Osteoblast (primary cell): ENCODE results near the gene RBM28. TPM values are rescaled to one million over a fixed set of nuclear protein-coding genes. Genes with fewer than 3 reads are reported as not detected.
"Not testable (repeated sequence)": the region's sequence is repeated elsewhere in the genome, so short reads cannot be mapped to it uniquely, and the experiment has no call there.

ENCODE experiments used
- DNase-seq: peaks from one replicate; pipeline ENCODE4 v3.0.0; 2011; ENCODE audit warnings: low spot score, mixed read lengths; ENCODE audit not compliant: insufficient read length; ENCODE audit errors: missing footprints
- H2AFZ ChIP-seq: 2 replicates; pipeline ENCODE4 v1.6.0; 2011; ENCODE audit warnings: mild to moderate bottlenecking, low read length
- H3K27ac ChIP-seq: 2 replicates; pipeline ENCODE4 v1.5.1; 2011; ENCODE audit warnings: mild to moderate bottlenecking, low read depth, low read length, moderate library complexity
- H3K27me3 ChIP-seq: 2 replicates; pipeline ENCODE4 v1.6.0; 2012; ENCODE audit warnings: mild to moderate bottlenecking, control low read depth, inconsistent platforms, low read length, moderate library complexity; ENCODE audit not compliant: insufficient read depth
- H3K36me3 ChIP-seq: 2 replicates; pipeline ENCODE4 v1.5.1; 2011; ENCODE audit warnings: mild to moderate bottlenecking, low read length, control low read depth, moderate library complexity; ENCODE audit not compliant: insufficient read depth
- H3K4me1 ChIP-seq: 2 replicates; pipeline ENCODE4 v1.5.1; 2011; ENCODE audit warnings: mild to moderate bottlenecking, low read length, control low read depth, moderate library complexity; ENCODE audit not compliant: insufficient read depth
- H3K4me2 ChIP-seq: 2 replicates; pipeline ENCODE4 v1.6.0; 2011; ENCODE audit warnings: mild to moderate bottlenecking, low read length; ENCODE audit not compliant: insufficient read depth
- H3K4me3 ChIP-seq: fragments of 200-600 bp; sonication (generic); 3 replicates; pipeline ENCODE4 v1.5.1; 2012; ENCODE audit warnings: mild to moderate bottlenecking, low read length, inconsistent platforms; ENCODE audit not compliant: insufficient read depth
- H3K79me2 ChIP-seq: 2 replicates; pipeline ENCODE4 v1.6.0; 2012; ENCODE audit warnings: mild to moderate bottlenecking, low read length, control low read depth, inconsistent platforms; ENCODE audit not compliant: insufficient read depth
- H3K9me3 ChIP-seq: 2 replicates; pipeline ENCODE4 v1.5.1; 2011; ENCODE audit warnings: low read depth, low read length, control low read depth
- H4K20me1 ChIP-seq: 2 replicates; pipeline ENCODE4 v1.6.0; 2012; ENCODE audit warnings: mild to moderate bottlenecking, low read length, control low read depth; ENCODE audit not compliant: insufficient read depth
- CTCF ChIP-seq: IDR thresholded peaks from 2 replicates; pipeline ENCODE4 v1.5.1; 2011; ENCODE audit warnings: mild to moderate bottlenecking, low read depth, low read length, moderate library complexity; ENCODE audit errors: extremely low read depth
- total RNA-seq: library from RNA; depleted of rRNA; stranded (reverse); fragments of >200 nt; gene quantifications from 2 replicates; pipeline ENCODE4 v1.2.3, GENCODE V29; 2012

Gene RBM28
- total RNA-seq, 1 donor = 16.6 TPM

GRCh38 chr7:128302139-128302538 is 41.6 kb downstream of the RBM28 start:
- no peak for TF ChIP-seq CTCF
- Histone ChIP-seq H3K27me3 (no peaks in the 10 kb centered on the region), H4K20me1 (peaks cover 2% of the 10 kb centered on the region), H3K4me2 (no peak overlapping the region), H3K4me3 (no peak overlapping the region), H2AFZ (no peak overlapping the region), H3K36me3 (peaks cover 25% of the 10 kb centered on the region), H3K4me1 (peaks cover 6% of the 10 kb centered on the region), H3K9me3 (no peaks in the 10 kb centered on the region), H3K79me2 (no peaks in the 10 kb centered on the region), H3K27ac (no peak overlapping the region)
- DNase-seq = no peak

- H3K4me2 ChIP-seq = no peak overlapping the region
- H3K27ac ChIP-seq = no peak overlapping the region
- H3K4me3 ChIP-seq = no peak overlapping the region
- H3K27me3 ChIP-seq = no peaks in the 10 kb centered on the region
- DNase-seq = no peak
- H3K9me3 ChIP-seq = no peaks in the 10 kb centered on the region
- no peaks in the 10 kb centered on the region for H3K79me2 ChIP-seq
- H3K4me1 ChIP-seq = peaks cover 6% of the 10 kb centered on the region
- no peaks in the 10 kb centered on the region for H4K20me1 ChIP-seq
- TF ChIP-seq CTCF = no peak
- H3K36me3 ChIP-seq = no peaks in the 10 kb centered on the region
- no peak overlapping the region for H2AFZ ChIP-seq
Observed at GRCh38 chr7:128299109-128299607, 44.5 kb downstream of the RBM28 start.

- H3K4me2 ChIP-seq, H3K27ac ChIP-seq, H4K20me1 ChIP-seq, H3K36me3 ChIP-seq, H2AFZ ChIP-seq, H3K79me2 ChIP-seq, H3K9me3 ChIP-seq, H3K27me3 ChIP-seq, DNase-seq, H3K4me3 ChIP-seq, H3K4me1 ChIP-seq: not testable (repeated sequence)
Observed at GRCh38 chr7:128298004-128298403, 45.7 kb downstream of the RBM28 start.

- no peaks in the 10 kb centered on the region for H3K4me1 ChIP-seq
- no peak overlapping the region for H3K4me3 ChIP-seq
- no peak overlapping the region for H3K4me2 ChIP-seq
- no peaks in the 10 kb centered on the region for H4K20me1 ChIP-seq
- DNase-seq = no peak
- H3K9me3 ChIP-seq = no peaks in the 10 kb centered on the region
- H2AFZ ChIP-seq = no peak overlapping the region
- no peaks in the 10 kb centered on the region for H3K79me2 ChIP-seq
- H3K27me3 ChIP-seq = no peaks in the 10 kb centered on the region
- H3K27ac ChIP-seq = no peak overlapping the region
- no peaks in the 10 kb centered on the region for H3K36me3 ChIP-seq
- no peak for TF ChIP-seq CTCF
Observed at GRCh38 chr7:128287556-128287955, 56.2 kb downstream of the RBM28 start.
